Osteoblast (primary cell): ENCODE data around the gene ZNF138. TPM values are rescaled to one million over a fixed set of nuclear protein-coding genes. Genes with fewer than 3 reads are reported as not detected.

Experiments
- DNase-seq: peaks from one replicate; pipeline ENCODE4 v3.0.0; 2011; ENCODE audit warnings: low spot score, mixed read lengths; ENCODE audit not compliant: insufficient read length; ENCODE audit errors: missing footprints
- H2AFZ ChIP-seq: 2 replicates; pipeline ENCODE4 v1.6.0; 2011; ENCODE audit warnings: mild to moderate bottlenecking, low read length
- H3K27ac ChIP-seq: 2 replicates; pipeline ENCODE4 v1.5.1; 2011; ENCODE audit warnings: mild to moderate bottlenecking, low read depth, low read length, moderate library complexity
- H3K27me3 ChIP-seq: 2 replicates; pipeline ENCODE4 v1.6.0; 2012; ENCODE audit warnings: mild to moderate bottlenecking, control low read depth, inconsistent platforms, low read length, moderate library complexity; ENCODE audit not compliant: insufficient read depth
- H3K36me3 ChIP-seq: 2 replicates; pipeline ENCODE4 v1.5.1; 2011; ENCODE audit warnings: mild to moderate bottlenecking, low read length, control low read depth, moderate library complexity; ENCODE audit not compliant: insufficient read depth
- H3K4me1 ChIP-seq: 2 replicates; pipeline ENCODE4 v1.5.1; 2011; ENCODE audit warnings: mild to moderate bottlenecking, low read length, control low read depth, moderate library complexity; ENCODE audit not compliant: insufficient read depth
- H3K4me2 ChIP-seq: 2 replicates; pipeline ENCODE4 v1.6.0; 2011; ENCODE audit warnings: mild to moderate bottlenecking, low read length; ENCODE audit not compliant: insufficient read depth
- H3K4me3 ChIP-seq: fragments of 200-600 bp; sonication (generic); 3 replicates; pipeline ENCODE4 v1.5.1; 2012; ENCODE audit warnings: mild to moderate bottlenecking, low read length, inconsistent platforms; ENCODE audit not compliant: insufficient read depth
- H3K79me2 ChIP-seq: 2 replicates; pipeline ENCODE4 v1.6.0; 2012; ENCODE audit warnings: mild to moderate bottlenecking, low read length, control low read depth, inconsistent platforms; ENCODE audit not compliant: insufficient read depth
- H3K9me3 ChIP-seq: 2 replicates; pipeline ENCODE4 v1.5.1; 2011; ENCODE audit warnings: low read depth, low read length, control low read depth
- H4K20me1 ChIP-seq: 2 replicates; pipeline ENCODE4 v1.6.0; 2012; ENCODE audit warnings: mild to moderate bottlenecking, low read length, control low read depth; ENCODE audit not compliant: insufficient read depth
- total RNA-seq: library from RNA; depleted of rRNA; stranded (reverse); fragments of >200 nt; gene quantifications from 2 replicates; pipeline ENCODE4 v1.2.3, GENCODE V29; 2012
- TF ChIP-seq, protein P1 (sequence below): IDR thresholded peaks from 2 replicates; pipeline ENCODE4 v1.5.1; 2011; ENCODE audit warnings: mild to moderate bottlenecking, low read depth, low read length, moderate library complexity; ENCODE audit errors: extremely low read depth

ZNF138 gene
- total RNA-seq, 1 donor: 4.7 TPM

DNA sequence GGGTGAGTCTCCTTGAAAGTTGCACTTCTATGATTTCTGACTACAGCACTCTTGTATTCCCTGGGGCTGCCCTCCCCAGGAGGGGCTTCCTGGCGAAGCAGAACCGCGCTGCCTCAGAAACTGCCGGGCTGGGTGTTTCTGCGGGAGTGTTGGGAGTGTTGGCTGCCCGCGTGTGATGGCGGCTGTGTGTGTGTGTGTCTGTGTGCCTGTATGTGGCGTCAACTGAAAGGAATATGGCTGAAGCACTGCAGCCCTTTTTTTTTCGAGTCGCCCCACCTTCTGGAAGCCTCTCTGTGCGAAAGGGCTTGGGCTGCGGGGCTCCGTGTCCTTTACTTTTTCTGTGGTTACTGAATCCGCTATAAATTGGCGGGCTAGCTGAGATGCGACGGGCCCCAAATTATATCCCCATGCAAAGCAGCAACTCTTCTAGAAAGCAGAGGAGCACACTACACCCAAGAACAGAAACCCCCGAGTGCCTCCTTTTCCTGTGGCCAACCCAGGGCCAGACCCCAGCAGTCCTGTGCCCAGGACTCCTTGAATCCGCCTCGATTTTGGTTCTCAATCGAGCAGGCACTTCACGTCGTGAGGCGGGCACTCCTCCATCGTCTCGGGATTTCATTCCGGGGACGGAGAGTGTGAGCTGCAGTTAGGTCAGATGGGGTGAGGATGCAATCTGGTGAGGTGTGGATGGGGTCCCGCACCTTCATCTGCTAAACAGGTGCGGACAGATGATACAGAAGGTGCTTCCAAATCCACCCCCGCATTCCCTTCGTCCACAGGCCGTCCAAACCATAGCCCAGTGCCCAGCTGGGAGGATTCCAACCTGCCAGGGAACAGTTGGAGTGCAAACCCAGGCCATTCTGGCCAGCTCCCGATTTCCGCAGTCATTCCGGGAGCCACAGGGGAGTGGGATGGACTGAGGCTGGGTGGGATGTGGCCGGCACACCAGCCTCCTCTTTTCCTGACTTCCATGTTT, 86.4 kb downstream of the ZNF138 start:
- Histone ChIP-seq H3K79me2 (no peaks in the 10 kb centered on the region), H3K9me3 (no peaks in the 10 kb centered on the region), H3K4me2 (no peak overlapping the region), H4K20me1 (no peaks in the 10 kb centered on the region), H3K36me3 (no peaks in the 10 kb centered on the region), H3K4me3 (no peak overlapping the region), H3K27me3 (peaks cover 16% of the 10 kb centered on the region), H3K4me1 (peaks cover 3% of the 10 kb centered on the region), H2AFZ (no peak overlapping the region), H3K27ac (no peak overlapping the region)
- TF ChIP-seq, protein P1, sequence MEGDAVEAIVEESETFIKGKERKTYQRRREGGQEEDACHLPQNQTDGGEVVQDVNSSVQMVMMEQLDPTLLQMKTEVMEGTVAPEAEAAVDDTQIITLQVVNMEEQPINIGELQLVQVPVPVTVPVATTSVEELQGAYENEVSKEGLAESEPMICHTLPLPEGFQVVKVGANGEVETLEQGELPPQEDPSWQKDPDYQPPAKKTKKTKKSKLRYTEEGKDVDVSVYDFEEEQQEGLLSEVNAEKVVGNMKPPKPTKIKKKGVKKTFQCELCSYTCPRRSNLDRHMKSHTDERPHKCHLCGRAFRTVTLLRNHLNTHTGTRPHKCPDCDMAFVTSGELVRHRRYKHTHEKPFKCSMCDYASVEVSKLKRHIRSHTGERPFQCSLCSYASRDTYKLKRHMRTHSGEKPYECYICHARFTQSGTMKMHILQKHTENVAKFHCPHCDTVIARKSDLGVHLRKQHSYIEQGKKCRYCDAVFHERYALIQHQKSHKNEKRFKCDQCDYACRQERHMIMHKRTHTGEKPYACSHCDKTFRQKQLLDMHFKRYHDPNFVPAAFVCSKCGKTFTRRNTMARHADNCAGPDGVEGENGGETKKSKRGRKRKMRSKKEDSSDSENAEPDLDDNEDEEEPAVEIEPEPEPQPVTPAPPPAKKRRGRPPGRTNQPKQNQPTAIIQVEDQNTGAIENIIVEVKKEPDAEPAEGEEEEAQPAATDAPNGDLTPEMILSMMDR: no peak
- no peak for DNase-seq

DNA sequence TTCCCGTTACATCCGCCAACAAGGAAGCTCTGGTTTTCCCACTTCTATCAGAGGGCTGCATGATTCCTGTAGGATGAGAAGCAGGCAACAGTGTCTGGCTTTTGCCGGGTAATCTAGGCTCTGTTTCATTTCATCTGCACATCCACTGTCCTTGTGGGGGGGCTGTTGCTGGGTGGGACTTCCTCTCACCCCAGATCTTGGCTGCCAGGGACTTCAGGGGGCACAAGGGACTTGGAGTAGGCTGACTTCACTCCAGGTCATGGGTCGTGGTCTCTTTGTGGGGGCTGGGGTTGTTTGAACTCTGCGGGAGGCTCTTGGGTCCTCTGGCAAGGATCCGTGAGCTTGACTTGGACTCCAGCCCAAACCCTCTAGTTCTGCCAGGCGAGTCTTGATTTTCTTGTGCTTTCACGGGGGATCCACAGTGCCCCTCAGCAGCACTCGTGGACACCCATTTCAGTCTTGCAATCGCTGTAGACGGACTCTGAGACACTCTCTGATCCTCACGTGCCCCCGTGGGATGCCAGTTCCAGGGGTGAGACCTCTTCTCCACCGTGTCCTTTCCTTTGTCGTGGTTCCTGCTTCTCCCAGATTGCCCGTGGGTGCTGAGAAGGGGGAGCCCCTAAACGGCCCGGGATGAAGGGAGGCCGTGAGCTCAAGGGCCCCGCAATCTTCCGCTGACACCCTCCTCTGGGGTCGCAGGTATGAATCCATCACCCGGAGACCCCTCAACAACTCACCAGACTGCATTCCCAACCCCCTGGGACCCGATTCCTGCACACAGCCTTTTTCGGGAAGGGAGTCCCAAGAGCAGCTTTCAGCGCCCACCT, 87.4 kb downstream of the ZNF138 start:
- Histone ChIP-seq H3K27me3 (peaks cover 15% of the 10 kb centered on the region), H3K9me3 (no peaks in the 10 kb centered on the region), H3K4me3 (peak overlapping the region; percentile 72), H3K36me3 (no peaks in the 10 kb centered on the region), H3K79me2 (no peaks in the 10 kb centered on the region), H3K4me1 (peaks cover 3% of the 10 kb centered on the region), H3K4me2 (peak overlapping the region; percentile 82), H2AFZ (peak overlapping the region; percentile 94), H3K27ac (no peak overlapping the region), H4K20me1 (no peaks in the 10 kb centered on the region)
- peak; percentile 58 for DNase-seq
- TF ChIP-seq, protein P1: no peak

DNA sequence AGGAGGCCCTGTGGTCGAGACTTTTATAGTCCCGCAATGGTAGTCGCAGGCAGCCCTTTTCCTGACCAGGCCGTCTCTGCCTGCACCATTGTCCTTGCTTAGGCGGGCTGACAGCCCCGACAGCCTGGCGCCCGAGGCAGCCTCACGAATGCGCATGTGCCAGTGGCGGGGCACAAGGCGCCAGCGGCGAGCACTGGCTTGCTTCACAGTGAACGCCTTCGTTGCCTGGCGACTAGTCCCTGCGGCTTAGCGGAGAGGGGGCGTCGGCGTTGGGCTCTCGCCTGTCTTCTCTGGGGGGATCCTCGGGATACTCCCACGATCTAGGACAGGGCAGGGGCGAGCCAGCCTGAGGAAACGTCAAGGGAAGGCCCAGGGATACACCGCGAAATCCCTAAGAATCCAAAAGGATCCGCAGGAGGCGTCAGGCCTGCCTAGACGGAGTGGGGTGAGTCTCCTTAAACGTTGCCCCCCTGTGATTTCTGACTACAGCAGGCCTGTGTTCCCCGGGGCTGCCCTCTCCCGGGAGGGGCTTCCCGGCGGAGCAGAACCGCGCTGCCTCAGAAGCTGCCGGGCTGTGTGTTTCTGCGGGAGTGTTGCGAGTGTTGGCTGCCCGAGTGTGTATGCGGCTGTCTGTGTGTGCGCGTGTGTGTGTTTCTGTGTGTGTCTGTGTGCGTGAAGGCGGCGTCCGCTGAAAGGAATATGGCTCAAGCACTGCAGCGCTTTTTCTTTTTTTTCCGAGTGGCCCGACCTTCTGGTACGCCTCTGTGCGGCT, 88.3 kb downstream of the ZNF138 start:
- peak; percentile 97 for DNase-seq
- no peaks in the 10 kb centered on the region for H3K79me2 ChIP-seq
- H3K4me1 ChIP-seq: no peaks in the 10 kb centered on the region
- peak overlapping the region; percentile 94 for H2AFZ ChIP-seq
- no peaks in the 10 kb centered on the region for H3K36me3 ChIP-seq
- no peaks in the 10 kb centered on the region for H3K9me3 ChIP-seq
- no peak overlapping the region for H3K27ac ChIP-seq
- peak overlapping the region; percentile 82 for H3K4me2 ChIP-seq
- no peaks in the 10 kb centered on the region for H4K20me1 ChIP-seq
- peaks cover 10% of the 10 kb centered on the region for H3K27me3 ChIP-seq
- peak overlapping the region; percentile 72 for H3K4me3 ChIP-seq
- TF ChIP-seq, protein P1: no peak

Other genes starting within 250 kb of the ZNF138 start
- gene ZNF680, start 231.4 kb upstream of the ZNF138 start, total RNA-seq: 12.7 and 14.7 TPM in 2 replicates
- 1.8 and 3.2 TPM in 2 replicates for gene ZNF107, start 128.3 kb upstream of the ZNF138 start, total RNA-seq
- gene ZNF273, start 108.8 kb downstream of the ZNF138 start, total RNA-seq: 5.1 and 7.1 TPM in 2 replicates
- gene ZNF117, start 196.6 kb downstream of the ZNF138 start, total RNA-seq: 8.0 and 8.3 TPM in 2 replicates
- 18.9 and 24.2 TPM in 2 replicates for gene ERV3-1, start 212.3 kb downstream of the ZNF138 start, total RNA-seq